VCaP (cell line): ENCODE measurements around the gene GABARAPL2.

ENCODE experiments used
- H3K27ac ChIP-seq: fragments of 450-650 bp; 2 replicates; pipeline ENCODE4 v1.5.1; 2017
- TF ChIP-seq, protein P1 (sequence below): fragments of 450-650 bp; conservative IDR thresholded peaks from 2 replicates; pipeline ENCODE4 v1.5.1; 2017; ENCODE audit warnings: mild to moderate bottlenecking, moderate library complexity

GABARAPL2 gene

DNA sequence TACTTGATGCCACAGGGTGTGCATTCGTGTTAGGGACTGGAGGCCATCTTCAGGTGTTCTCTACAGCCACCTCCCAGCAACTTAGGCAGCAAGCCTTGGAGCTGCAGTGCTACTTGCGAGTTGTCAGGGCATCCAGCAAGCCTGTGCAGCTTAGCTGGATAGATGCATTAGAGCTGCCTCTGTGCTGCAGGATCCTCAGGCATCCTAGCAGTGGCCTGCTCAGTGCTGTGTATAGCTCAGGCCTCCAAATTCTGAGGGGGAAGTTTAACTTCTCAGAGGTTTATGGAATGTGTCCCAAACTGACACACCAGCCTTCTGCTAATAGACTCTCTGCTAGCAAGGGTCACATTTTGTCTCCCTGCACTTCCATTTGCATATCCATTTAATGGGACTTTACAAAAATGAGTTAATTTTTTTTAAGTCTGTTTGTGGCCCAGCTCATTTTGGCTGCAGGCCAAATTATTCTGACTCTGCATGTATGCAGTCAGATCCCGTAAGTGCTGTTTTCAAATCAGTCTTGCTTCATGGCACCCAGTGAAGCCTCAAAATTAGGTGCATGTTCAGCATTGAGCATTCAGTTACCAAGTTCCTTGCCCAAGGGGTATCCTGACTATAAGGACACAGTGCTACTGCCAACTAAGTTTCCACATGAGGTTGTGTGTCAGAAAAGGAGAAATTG, 6.8 kb downstream of the GABARAPL2 start:
- no peak overlapping the region for H3K27ac ChIP-seq
- TF ChIP-seq, protein P1, sequence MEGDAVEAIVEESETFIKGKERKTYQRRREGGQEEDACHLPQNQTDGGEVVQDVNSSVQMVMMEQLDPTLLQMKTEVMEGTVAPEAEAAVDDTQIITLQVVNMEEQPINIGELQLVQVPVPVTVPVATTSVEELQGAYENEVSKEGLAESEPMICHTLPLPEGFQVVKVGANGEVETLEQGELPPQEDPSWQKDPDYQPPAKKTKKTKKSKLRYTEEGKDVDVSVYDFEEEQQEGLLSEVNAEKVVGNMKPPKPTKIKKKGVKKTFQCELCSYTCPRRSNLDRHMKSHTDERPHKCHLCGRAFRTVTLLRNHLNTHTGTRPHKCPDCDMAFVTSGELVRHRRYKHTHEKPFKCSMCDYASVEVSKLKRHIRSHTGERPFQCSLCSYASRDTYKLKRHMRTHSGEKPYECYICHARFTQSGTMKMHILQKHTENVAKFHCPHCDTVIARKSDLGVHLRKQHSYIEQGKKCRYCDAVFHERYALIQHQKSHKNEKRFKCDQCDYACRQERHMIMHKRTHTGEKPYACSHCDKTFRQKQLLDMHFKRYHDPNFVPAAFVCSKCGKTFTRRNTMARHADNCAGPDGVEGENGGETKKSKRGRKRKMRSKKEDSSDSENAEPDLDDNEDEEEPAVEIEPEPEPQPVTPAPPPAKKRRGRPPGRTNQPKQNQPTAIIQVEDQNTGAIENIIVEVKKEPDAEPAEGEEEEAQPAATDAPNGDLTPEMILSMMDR: no peak

DNA sequence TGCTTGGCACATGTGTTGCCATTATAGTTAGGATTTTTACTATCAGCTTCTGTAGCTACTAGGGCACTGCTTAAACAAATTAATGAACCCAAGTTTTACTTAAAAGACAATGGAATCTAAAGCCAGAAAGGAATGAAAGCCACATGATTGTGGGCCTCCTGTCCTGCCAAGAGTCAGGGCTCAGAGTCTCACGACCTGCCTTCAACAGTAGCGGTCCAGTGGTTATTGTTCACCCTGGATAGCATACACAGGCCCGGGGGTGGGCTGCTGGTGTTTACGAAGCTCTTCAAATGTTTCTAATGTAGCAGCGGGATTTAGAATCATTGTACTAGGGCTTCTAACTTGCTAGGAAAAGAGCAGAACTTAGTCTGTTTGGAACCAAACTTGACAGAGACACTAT, 7.8 kb downstream of the GABARAPL2 start:
- TF ChIP-seq, protein P1: no peak
- no peak overlapping the region for H3K27ac ChIP-seq

DNA sequence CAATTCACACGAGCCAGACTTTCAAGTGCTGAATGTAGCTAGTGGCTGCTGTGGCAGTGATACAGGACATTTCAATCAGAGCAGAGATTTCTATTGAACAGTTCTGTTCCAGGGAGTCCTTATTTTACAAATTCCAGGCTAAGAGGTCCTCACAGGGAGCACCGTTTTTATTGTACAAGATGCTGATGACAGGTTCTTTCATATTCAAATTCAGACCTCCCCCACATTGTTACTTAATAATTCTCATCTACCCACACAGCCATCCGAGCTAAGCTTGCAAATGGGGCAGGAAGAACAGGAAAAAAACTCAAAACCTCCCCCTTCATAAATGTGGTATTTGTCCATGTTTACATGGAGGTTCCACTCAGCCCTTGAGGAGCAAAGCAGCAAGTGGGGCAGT, 9.8 kb downstream of the GABARAPL2 start:
- no peak overlapping the region for H3K27ac ChIP-seq
- TF ChIP-seq, protein P1: no peak

DNA sequence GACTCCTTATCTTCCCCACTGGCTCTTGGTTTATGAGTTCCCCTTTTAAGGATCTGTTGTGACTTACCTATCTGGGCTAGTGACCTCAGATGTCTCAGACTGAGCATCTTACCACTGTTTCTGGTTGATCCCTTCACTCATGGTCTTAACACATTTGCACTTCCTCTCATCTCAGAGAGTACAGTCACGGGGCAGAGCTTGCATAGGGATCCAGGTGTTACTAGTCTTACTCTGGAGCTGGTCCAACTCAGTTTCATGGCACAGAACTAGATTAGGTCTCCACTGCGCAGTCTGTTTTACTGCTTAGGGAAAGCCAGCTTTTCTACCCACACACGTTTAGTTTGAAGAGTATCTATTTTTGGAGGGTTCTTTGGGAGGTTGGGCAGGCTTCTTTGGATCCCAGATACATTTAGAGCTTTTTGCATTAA, 10.2 kb downstream of the GABARAPL2 start:
- TF ChIP-seq, protein P1: no peak
- no peak overlapping the region for H3K27ac ChIP-seq

DNA sequence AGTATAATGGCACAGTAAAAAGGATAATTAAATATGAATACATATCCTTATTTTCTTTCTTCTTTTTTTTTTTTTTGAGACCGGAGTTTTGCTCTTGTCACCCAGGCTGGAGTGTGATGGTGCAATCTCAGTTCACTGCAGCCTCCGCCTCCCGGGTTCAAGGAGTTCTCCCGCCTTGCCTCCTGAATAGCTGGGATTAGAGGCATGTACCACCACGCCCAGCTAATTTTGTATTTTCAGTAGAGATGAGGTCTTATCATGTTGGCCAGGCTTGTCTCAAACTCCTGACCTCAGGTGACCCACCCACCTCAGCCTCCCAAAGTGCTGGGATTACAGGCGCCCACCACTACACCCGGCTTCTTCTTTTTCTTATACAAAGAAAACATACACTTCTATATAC, 12.0 kb downstream of the GABARAPL2 start:
- TF ChIP-seq, protein P1: no peak
- no peak overlapping the region for H3K27ac ChIP-seq

DNA sequence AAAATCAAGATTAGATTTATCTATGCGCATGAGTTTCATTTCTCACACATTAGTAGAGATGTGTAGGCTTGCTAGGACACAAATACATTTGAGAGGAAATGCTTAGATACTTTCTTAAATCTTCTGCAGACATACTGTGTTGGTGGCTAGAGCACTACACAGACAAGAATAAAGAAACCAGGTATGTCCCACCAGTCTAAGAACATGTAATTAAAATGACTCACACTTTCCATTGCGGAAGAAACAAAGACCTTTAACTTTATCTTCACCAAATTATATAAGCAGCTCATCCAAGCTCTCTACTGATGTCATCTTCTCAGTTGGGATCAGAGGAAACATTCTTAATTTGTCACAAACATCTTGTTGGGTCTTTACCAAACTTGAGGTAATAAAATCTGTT, 12.5 kb downstream of the GABARAPL2 start:
- H3K27ac ChIP-seq: no peak overlapping the region

DNA sequence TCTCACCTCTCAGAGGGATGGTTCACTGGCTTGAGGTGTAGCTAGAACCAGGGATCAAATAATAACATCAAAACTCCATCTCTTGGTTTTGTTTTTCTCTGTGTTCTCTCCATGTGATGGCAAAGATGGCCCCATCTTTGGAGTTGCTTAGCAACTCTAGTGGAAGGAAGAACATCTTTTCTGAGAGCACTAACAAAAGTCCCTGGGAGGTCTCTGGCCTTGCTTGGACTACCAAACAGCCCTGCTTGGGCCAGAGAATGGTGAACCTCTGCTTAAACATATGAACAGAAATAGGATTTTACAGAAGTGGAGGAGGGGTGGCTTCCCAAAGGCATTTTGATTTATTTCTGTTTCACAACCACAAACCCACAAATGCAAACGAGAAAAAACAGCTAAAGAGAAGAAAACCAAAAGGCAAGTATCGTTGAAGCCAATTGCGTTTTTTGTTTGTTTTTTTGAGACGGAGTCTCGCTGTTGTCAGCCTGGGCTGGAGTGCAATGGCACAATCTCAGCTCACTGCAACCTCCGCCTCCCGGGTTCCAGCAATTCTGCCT, 13.2 kb downstream of the GABARAPL2 start:
- TF ChIP-seq, protein P1: no peak
- H3K27ac ChIP-seq: no peak overlapping the region

More for the DNA sequence above, 12.5 kb downstream of the GABARAPL2 start:
- TF ChIP-seq, protein P1: no peak
